Measurements from ENCODE around the gene GREM2. TPM values are rescaled to one million over a fixed set of nuclear protein-coding genes. Genes with fewer than 3 reads are reported as not detected.

GREM2 gene
- total RNA-seq, 2 donors from 2014 or later: 1.6 TPM

GRCh38 chr1:240635466-240636256, 23.7 kb upstream of the GREM2 start:
- intact Hi-C loops (cut with DNase I): no loop called here
- H3K4me1 ChIP-seq (replicated peaks): no peaks in the 10 kb centered on the region
- no peak overlapping the region for H3K27ac ChIP-seq
- TF ChIP-seq, protein P1, sequence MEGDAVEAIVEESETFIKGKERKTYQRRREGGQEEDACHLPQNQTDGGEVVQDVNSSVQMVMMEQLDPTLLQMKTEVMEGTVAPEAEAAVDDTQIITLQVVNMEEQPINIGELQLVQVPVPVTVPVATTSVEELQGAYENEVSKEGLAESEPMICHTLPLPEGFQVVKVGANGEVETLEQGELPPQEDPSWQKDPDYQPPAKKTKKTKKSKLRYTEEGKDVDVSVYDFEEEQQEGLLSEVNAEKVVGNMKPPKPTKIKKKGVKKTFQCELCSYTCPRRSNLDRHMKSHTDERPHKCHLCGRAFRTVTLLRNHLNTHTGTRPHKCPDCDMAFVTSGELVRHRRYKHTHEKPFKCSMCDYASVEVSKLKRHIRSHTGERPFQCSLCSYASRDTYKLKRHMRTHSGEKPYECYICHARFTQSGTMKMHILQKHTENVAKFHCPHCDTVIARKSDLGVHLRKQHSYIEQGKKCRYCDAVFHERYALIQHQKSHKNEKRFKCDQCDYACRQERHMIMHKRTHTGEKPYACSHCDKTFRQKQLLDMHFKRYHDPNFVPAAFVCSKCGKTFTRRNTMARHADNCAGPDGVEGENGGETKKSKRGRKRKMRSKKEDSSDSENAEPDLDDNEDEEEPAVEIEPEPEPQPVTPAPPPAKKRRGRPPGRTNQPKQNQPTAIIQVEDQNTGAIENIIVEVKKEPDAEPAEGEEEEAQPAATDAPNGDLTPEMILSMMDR (IDR thresholded peaks at IDR 0.05): no peak
- no peak for TF ChIP-seq POLR2AphosphoS5 (IDR thresholded peaks at IDR 0.05)
- TF ChIP-seq POLR2A (IDR thresholded peaks at IDR 0.05): no peak
- DNase-seq (ENCODE audit: low spot score): no peak
- no peaks in the 10 kb centered on the region for H3K36me3 ChIP-seq
- no peaks in the 10 kb centered on the region for H3K27me3 ChIP-seq (replicated peaks; ENCODE audit: insufficient read depth)
- 71% methylated on average over 16 of the region's 16 CpGs for WGBS
- no peak overlapping the region for H3K4me3 ChIP-seq
- no peaks in the 10 kb centered on the region for H3K9me3 ChIP-seq

DNA sequence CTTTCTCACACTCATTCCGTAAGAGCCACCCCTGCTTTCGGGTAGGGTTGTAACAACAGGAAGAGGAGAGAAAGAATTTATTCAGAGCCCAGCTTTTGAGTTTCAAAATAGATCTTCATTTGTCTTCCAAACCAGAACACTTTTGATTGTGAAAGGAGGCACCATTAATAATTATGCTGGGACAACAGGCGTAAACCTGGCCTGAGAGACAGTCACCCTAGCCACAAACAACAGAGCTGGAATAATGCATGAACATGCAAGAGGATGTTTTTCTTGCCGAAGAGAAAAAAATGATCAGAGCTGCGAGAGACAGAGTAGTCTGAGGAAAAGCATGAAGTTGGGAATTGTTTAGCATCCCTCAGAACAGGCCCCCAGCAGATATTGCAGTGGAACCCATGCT, 18.5 kb upstream of the GREM2 start:
- no peak for TF ChIP-seq POLR2A (IDR thresholded peaks at IDR 0.05)
- TF ChIP-seq POLR2AphosphoS5 (IDR thresholded peaks at IDR 0.05): no peak
- TF ChIP-seq, protein P1 (IDR thresholded peaks at IDR 0.05): no peak
- Histone ChIP-seq H3K4me3 (no peak overlapping the region), H3K27me3 (replicated peaks; ENCODE audit: insufficient read depth) (no peaks in the 10 kb centered on the region), H3K9me3 (no peaks in the 10 kb centered on the region), H3K36me3 (no peaks in the 10 kb centered on the region), H3K27ac (no peak overlapping the region), H3K4me1 (replicated peaks) (no peaks in the 10 kb centered on the region)
- 89% methylated on average over 5 of the region's 5 CpGs for WGBS
- intact Hi-C loops (cut with DNase I): no loop called here
- DNase-seq (ENCODE audit: low spot score): no peak

- TF ChIP-seq POLR2AphosphoS5 (IDR thresholded peaks at IDR 0.05) (no peak), POLR2A (IDR thresholded peaks at IDR 0.05) (no peak)
- intact Hi-C loops (cut with DNase I): no loop called here
- 97% methylated on average over 2 of the region's 2 CpGs for WGBS
- Histone ChIP-seq H3K4me3 (no peak overlapping the region), H3K36me3 (no peaks in the 10 kb centered on the region), H3K27ac (no peak overlapping the region), H3K27me3 (replicated peaks; ENCODE audit: insufficient read depth) (no peaks in the 10 kb centered on the region), H3K4me1 (replicated peaks) (no peaks in the 10 kb centered on the region), H3K9me3 (no peaks in the 10 kb centered on the region)
- no peak for DNase-seq (ENCODE audit: low spot score)
Observed at GRCh38 chr1:240621249-240621648, 9.3 kb upstream of the GREM2 start.

- TF ChIP-seq POLR2AphosphoS5 (IDR thresholded peaks at IDR 0.05) (no peak), POLR2A (IDR thresholded peaks at IDR 0.05) (no peak)
- TF ChIP-seq, protein P1 (IDR thresholded peaks at IDR 0.05): no peak
- H3K9me3 ChIP-seq: no peaks in the 10 kb centered on the region
- no peaks in the 10 kb centered on the region for H3K4me1 ChIP-seq (replicated peaks)
- H3K27me3 ChIP-seq (replicated peaks; ENCODE audit: insufficient read depth): no peaks in the 10 kb centered on the region
- DNase-seq (ENCODE audit: low spot score): no peak
- 38% methylated on average over 19 of the region's 19 CpGs for WGBS
- H3K27ac ChIP-seq: no peak overlapping the region
- H3K4me3 ChIP-seq: no peak overlapping the region
- intact Hi-C loops (cut with DNase I): no loop called here
- H3K36me3 ChIP-seq: no peaks in the 10 kb centered on the region
Observed at GRCh38 chr1:240619906-240620621, 8.1 kb upstream of the GREM2 start.

DNA sequence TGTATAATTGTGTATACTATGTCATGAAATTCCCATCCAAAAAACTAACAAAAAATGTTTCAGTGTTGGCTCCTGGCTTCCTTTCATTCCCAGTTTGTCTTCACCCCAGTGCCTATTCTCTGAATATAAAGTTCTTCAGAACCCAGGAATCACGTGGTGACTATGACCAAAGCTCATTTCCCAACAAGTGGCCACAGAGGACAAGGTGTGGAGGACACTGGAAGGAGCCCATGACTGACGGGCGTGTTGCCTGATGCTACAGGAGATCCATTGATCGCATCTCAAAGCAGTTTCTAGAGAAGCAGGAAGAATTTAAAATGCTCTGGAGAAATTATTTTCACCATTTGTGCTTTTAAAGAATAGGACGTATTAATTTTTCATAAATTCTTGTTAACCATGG, 7.4 kb upstream of the GREM2 start:
- DNase-seq (ENCODE audit: low spot score): no peak
- H3K27ac ChIP-seq: no peak overlapping the region
- no peaks in the 10 kb centered on the region for H3K4me1 ChIP-seq (replicated peaks)
- 77% methylated on average over 5 of the region's 5 CpGs for WGBS
- no peaks in the 10 kb centered on the region for H3K9me3 ChIP-seq
- no peak overlapping the region for H3K4me3 ChIP-seq
- H3K27me3 ChIP-seq (replicated peaks; ENCODE audit: insufficient read depth): no peaks in the 10 kb centered on the region
- intact Hi-C loops (cut with DNase I): no loop called here
- H3K36me3 ChIP-seq: no peaks in the 10 kb centered on the region
- TF ChIP-seq, protein P1 (IDR thresholded peaks at IDR 0.05): no peak
- no peak for TF ChIP-seq POLR2AphosphoS5 (IDR thresholded peaks at IDR 0.05)
- no peak for TF ChIP-seq POLR2A (IDR thresholded peaks at IDR 0.05)

All from prostate gland (tissue), 2 donors.